ENCODE data around the gene PCSK5. TPM values are rescaled to one million over a fixed set of nuclear protein-coding genes. Genes with fewer than 3 reads are reported as not detected.
A peak's percentile ranks its signal among the peaks of the same experiment; 100 is the strongest.

The PCSK5 gene
- total and polyA plus RNA-seq, 4 donors = 0.58 to 3.6 (median 0.82) TPM

DNA sequence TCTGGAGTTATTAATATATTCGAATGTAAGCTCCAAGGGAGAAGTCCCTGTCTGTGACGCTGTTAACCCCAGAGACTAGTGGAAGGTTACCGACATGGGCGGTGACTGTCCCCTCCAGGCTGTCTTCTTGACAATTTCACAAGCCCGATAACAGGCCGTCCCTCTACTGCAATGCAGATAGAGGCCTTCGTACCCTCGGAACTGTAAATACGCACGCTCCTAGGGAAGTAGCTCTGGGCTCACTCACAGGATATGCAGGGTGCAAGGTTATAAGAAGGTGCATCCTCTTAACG lies 504.4 kb downstream of the PCSK5 start:
- WGBS = under 1% methylated on average over 11 of the region's 11 CpGs
- no peaks in the 10 kb centered on the region for H3K27me3 ChIP-seq (ENCODE audit: control insufficient read depth in 4 of 4, insufficient read depth in 4 of 4, low read length in 3 of 4)
- H3K4me3 ChIP-seq (ENCODE audit: low read depth in 1 of 3, low read length in 3 of 3) = peak overlapping the region; percentile 68 to 98 (median 95)
- H3K27ac ChIP-seq (ENCODE audit: low read depth in 1 of 2, low read length in 2 of 2) = peak overlapping the region; percentile 96 to 98
- H3K4me1 ChIP-seq (ENCODE audit: control insufficient read depth in 4 of 4, insufficient read depth in 4 of 4, low read length in 3 of 4) = peaks cover 6 to 15% (median 10%) of the 10 kb centered on the region in 4 donors
- TF ChIP-seq EGR1 (IDR thresholded peaks at IDR 0.05; ENCODE audit: low read depth in 2 of 2) = no peak
- TF ChIP-seq, protein P1, sequence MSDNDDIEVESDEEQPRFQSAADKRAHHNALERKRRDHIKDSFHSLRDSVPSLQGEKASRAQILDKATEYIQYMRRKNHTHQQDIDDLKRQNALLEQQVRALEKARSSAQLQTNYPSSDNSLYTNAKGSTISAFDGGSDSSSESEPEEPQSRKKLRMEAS (IDR thresholded peaks at IDR 0.05) = peak; percentile 65
- TF ChIP-seq RXRA (IDR thresholded peaks at IDR 0.05) = peak; percentile 19 to 60
- no peak for TF ChIP-seq FOXA1 (IDR thresholded peaks at IDR 0.05)
- TF ChIP-seq TAF1 (conservative IDR thresholded peaks at IDR 0.05) = peak; percentile 77
- peak; percentile 76 for TF ChIP-seq SP1 (IDR thresholded peaks at IDR 0.05)
- peak in 1 of 2 donors; percentile 54 for TF ChIP-seq JUND (IDR thresholded peaks at IDR 0.05)
- TF ChIP-seq GABPA (IDR thresholded peaks at IDR 0.05 in 1 of 2, conservative IDR thresholded peaks at IDR 0.05 in 1 of 2) = no peak
- peak; percentile 69 for TF ChIP-seq NR2F2 (IDR thresholded peaks at IDR 0.05)
- TF ChIP-seq FOXA2 (IDR thresholded peaks at IDR 0.05) = peak; percentile 65
- TF ChIP-seq RAD21 (IDR thresholded peaks at IDR 0.05) = peak in 1 of 2 donors; percentile 33
- TF ChIP-seq, protein P2, sequence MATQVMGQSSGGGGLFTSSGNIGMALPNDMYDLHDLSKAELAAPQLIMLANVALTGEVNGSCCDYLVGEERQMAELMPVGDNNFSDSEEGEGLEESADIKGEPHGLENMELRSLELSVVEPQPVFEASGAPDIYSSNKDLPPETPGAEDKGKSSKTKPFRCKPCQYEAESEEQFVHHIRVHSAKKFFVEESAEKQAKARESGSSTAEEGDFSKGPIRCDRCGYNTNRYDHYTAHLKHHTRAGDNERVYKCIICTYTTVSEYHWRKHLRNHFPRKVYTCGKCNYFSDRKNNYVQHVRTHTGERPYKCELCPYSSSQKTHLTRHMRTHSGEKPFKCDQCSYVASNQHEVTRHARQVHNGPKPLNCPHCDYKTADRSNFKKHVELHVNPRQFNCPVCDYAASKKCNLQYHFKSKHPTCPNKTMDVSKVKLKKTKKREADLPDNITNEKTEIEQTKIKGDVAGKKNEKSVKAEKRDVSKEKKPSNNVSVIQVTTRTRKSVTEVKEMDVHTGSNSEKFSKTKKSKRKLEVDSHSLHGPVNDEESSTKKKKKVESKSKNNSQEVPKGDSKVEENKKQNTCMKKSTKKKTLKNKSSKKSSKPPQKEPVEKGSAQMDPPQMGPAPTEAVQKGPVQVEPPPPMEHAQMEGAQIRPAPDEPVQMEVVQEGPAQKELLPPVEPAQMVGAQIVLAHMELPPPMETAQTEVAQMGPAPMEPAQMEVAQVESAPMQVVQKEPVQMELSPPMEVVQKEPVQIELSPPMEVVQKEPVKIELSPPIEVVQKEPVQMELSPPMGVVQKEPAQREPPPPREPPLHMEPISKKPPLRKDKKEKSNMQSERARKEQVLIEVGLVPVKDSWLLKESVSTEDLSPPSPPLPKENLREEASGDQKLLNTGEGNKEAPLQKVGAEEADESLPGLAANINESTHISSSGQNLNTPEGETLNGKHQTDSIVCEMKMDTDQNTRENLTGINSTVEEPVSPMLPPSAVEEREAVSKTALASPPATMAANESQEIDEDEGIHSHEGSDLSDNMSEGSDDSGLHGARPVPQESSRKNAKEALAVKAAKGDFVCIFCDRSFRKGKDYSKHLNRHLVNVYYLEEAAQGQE (IDR thresholded peaks at IDR 0.05) = peak; percentile 64
- TF ChIP-seq, protein P3, sequence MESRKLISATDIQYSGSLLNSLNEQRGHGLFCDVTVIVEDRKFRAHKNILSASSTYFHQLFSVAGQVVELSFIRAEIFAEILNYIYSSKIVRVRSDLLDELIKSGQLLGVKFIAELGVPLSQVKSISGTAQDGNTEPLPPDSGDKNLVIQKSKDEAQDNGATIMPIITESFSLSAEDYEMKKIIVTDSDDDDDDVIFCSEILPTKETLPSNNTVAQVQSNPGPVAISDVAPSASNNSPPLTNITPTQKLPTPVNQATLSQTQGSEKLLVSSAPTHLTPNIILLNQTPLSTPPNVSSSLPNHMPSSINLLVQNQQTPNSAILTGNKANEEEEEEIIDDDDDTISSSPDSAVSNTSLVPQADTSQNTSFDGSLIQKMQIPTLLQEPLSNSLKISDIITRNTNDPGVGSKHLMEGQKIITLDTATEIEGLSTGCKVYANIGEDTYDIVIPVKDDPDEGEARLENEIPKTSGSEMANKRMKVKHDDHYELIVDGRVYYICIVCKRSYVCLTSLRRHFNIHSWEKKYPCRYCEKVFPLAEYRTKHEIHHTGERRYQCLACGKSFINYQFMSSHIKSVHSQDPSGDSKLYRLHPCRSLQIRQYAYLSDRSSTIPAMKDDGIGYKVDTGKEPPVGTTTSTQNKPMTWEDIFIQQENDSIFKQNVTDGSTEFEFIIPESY (IDR thresholded peaks at IDR 0.05) = no peak
- no peak for TF ChIP-seq HNF4G (IDR thresholded peaks at IDR 0.05)
- TF ChIP-seq HNF4A (conservative IDR thresholded peaks at IDR 0.05) = peak; percentile 71 to 76
- TF ChIP-seq YY1 (IDR thresholded peaks at IDR 0.05) = peak; percentile 79
- TF ChIP-seq, protein P4, sequence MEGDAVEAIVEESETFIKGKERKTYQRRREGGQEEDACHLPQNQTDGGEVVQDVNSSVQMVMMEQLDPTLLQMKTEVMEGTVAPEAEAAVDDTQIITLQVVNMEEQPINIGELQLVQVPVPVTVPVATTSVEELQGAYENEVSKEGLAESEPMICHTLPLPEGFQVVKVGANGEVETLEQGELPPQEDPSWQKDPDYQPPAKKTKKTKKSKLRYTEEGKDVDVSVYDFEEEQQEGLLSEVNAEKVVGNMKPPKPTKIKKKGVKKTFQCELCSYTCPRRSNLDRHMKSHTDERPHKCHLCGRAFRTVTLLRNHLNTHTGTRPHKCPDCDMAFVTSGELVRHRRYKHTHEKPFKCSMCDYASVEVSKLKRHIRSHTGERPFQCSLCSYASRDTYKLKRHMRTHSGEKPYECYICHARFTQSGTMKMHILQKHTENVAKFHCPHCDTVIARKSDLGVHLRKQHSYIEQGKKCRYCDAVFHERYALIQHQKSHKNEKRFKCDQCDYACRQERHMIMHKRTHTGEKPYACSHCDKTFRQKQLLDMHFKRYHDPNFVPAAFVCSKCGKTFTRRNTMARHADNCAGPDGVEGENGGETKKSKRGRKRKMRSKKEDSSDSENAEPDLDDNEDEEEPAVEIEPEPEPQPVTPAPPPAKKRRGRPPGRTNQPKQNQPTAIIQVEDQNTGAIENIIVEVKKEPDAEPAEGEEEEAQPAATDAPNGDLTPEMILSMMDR (IDR thresholded peaks at IDR 0.05; ENCODE audit: low read depth, low read length, missing input control) = no peak
- TF ChIP-seq, protein P5, sequence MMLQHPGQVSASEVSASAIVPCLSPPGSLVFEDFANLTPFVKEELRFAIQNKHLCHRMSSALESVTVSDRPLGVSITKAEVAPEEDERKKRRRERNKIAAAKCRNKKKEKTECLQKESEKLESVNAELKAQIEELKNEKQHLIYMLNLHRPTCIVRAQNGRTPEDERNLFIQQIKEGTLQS (IDR thresholded peaks at IDR 0.05) = no peak
- H3K9ac ChIP-seq (ENCODE audit: low read depth in 1 of 2, low read length in 2 of 2) = peak overlapping the region; percentile 90 to 96
- no peaks in the 10 kb centered on the region for H3K9me3 ChIP-seq (ENCODE audit: control insufficient read depth in 4 of 4, low read length in 3 of 4)
- no peaks in the 10 kb centered on the region for H3K36me3 ChIP-seq (ENCODE audit: control insufficient read depth in 4 of 4, insufficient read depth in 3 of 4, low read depth in 1 of 4, low read length in 3 of 4)
- peak; percentile 74 for DNase-seq (ENCODE audit: low spot score)
